Measurements from ENCODE around the gene B4GALNT2.

- TF ChIP-seq CTCF (IDR thresholded peaks at IDR 0.05) (no peak), POLR2A (IDR thresholded peaks at IDR 0.05) (no peak)
These were observed 3.8 kb downstream of the B4GALNT2 start for GRCh38 chr17:49136335-49136734.

All from thyroid gland (tissue), 4 donors.